Ovary (tissue), 1 donor: ENCODE results near the gene COMP.

Experiments
- EP300 ChIP-seq: sonication (generic); formaldehyde crosslinking; IDR thresholded peaks from one replicate; pipeline ENCODE4 v1.6.1; 2017; ENCODE audit warnings: antibody characterized with exemption
- POLR2A ChIP-seq: fragments of 450-650 bp; IDR thresholded peaks from one replicate; pipeline ENCODE4 v1.6.1; 2017; ENCODE audit warnings: antibody characterized with exemption, mild to moderate bottlenecking, moderate library complexity

DNA sequence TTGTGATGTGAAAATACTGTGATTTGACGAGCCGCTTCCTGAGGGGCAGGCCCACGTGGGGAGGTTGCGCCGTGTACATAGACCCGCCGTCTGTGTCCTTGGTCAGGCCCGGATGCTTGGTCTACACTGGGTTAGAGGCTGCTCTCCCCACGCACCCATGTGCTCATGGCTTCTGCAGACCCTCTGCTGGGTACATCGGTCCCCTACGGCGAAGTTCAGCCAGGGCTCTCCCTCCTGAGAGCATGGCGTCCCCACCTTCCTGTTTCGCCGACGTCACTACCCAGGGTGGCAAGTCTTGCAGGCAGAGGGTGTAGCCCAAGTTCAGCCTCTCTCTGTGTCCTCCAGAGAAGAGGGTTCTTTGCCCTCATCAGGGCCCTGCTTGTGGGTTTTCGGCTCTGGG lies 11.0 kb downstream of the COMP start:
- no peak for TF ChIP-seq EP300
- TF ChIP-seq POLR2A = no peak
